GM21619 (cell line): Measurements from ENCODE around the gene BMF.
A peak's percentile ranks its signal among the peaks of the same experiment; 100 is the strongest.

Experiments
- ATAC-seq: cut with Tn5 transposase; IDR thresholded peaks from one replicate; pipeline ENCODE4 v1.9.1; 2021; ENCODE audit not compliant: unreplicated experiment

BMF gene

DNA sequence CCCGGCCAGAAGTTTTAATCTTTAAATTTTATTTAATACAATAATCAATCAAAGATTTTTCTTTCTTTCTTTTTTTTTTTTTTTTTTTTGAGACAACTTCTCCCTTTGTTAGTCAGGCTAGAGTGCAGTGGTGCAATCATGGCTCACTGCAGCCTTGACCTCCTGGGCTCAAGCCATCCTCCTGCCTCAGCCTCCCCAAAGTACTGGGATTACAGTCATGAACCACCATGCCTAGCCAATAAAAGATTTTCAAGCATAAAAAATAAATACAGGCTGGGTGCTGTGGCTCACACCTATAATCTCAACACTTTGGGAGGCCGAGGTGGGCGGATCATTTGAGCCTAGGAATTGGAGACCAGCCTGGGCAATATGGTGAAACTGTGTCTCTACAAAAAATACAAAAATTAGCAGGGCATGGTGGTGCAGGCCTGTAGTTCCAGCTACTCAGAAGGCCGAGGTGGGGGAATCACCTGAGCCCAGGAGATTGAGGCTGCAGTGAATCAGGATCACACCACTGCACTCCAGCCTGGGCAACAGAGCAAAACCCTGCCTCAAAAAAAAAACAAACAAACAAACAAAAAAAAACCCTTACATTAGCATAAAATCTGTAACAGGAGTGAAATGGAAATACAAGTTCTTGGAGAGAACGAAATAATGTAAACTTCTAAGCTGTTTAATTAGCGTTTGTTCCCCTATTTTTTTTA lies 40.6 kb downstream of the BMF start:
- ATAC-seq = no peak

DNA sequence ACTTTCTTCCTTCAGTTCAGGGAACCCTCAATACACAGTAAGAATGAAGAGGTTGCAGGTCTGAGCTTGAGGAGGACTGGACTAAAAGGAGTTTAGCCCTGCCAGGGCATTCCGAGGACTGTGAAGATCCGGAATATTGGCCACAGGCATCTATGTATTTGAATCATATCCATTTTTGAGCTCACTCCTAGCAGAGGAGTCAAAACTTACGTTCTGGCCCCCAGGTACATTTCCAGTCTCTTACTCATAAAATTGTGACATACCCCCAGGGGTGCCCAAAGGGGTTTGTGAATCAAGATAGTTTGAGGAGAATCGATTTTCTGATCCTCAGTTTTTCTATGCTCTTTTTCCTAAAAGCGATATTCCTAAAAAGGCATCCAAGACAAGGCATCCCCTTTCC lies 42.1 kb downstream of the BMF start:
- ATAC-seq = no peak

DNA sequence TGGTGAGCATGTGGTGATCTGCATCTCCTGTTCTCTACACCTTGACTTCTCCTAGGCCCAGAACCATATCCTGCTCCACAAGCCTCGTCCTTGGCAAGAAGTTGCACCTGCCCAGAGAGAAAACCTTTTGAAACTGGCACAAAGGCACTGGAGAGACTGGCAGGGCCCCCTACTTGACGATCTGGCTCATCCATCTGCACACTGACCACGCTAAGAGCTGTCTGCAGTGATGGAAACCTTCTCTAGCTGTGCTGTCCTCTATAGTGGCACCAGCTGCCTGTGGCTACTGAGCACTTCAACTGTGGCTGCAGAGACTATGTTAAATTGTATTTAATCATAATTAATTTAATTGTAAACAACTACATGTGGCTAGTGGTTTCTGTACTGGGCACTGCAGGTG lies 43.5 kb downstream of the BMF start:
- ATAC-seq = no peak

DNA sequence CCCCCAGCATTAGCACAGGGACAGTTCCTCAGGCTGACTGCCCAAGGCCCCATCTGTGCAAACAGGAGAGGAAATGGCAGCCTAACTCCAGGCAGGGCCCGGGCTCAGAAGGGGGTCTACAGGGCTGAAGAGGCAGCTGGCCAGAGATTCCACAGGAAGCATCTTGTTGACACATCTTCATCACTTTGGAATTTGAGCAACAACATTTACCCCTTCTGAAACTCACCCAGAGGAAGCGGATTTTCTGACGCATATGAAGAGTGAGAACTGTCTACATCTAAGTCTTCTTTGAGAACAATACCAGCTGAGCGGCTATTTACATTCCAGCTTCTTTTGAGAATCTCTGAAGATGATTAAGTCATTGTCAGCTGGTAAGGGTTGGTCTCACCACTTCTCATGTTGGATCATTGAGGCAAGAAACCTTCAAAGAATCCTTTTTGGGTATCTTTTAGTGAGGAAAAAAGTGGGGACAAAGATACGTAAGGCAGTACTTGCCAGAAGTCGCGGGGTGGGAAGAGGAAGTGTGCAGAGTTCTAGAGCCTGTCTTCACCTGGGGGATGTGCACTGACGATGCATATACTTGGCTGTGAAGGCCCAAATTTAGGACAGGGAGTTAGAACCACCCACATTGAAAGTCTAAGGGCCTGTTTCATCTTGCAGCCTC lies 44.3 kb downstream of the BMF start:
- ATAC-seq = peak; percentile 41

DNA sequence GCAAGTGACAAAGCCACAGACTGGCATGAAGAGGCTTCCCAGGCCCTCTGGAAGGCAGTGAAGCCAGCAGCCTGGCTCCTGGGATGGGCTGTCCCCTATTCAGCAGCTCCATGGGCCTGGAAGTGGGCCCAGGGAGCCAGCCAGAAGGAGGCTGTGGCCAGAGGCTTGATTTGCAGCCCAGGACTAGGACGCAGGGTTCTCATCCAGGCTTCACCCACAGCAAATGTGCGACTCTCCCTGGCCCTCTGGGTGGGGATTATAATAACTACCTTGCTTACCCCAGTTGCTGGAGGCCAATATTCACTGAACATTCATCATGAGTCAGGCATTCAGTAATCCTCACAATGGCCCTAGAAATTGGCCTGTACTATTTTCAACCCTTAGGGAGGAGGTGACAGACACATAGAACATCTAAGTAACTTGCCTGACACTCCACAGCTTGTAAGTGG lies 45.1 kb downstream of the BMF start:
- no peak for ATAC-seq

DNA sequence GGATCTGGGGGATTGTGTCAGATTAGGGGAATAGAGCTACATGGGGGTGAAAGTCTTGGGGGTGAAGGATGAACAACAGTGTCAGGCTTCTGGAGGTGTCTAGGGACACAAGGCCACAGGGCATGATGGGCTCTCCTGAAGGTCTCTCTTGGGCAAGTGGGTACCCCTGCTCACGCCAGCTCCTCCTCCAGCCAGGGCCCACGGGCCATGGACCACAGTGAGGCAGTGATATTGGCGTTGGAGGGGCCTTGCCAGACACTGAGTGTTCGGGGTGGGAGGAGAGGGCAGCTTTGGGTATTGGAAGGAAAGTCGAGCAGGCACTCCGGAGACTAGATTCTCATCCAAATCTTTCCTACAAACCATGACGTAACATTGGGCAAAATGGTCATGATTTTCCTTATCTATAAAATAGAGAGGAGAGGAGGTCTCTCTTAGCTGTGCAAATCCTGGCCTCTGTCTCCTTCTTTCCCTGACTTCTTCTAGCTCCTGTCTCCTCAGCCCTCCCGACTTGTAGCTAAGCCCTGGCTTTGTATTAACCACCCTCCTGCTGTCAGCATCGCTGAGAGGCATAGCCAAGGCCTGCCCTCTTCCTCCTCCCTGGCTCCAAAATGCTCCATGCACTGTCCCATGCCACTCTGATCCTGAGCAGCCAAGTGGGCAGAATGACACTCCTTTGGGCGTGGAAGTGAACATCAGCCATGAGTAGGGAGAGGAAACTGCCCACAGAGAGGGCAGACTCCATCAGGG lies 45.7 kb downstream of the BMF start:
- ATAC-seq = no peak

DNA sequence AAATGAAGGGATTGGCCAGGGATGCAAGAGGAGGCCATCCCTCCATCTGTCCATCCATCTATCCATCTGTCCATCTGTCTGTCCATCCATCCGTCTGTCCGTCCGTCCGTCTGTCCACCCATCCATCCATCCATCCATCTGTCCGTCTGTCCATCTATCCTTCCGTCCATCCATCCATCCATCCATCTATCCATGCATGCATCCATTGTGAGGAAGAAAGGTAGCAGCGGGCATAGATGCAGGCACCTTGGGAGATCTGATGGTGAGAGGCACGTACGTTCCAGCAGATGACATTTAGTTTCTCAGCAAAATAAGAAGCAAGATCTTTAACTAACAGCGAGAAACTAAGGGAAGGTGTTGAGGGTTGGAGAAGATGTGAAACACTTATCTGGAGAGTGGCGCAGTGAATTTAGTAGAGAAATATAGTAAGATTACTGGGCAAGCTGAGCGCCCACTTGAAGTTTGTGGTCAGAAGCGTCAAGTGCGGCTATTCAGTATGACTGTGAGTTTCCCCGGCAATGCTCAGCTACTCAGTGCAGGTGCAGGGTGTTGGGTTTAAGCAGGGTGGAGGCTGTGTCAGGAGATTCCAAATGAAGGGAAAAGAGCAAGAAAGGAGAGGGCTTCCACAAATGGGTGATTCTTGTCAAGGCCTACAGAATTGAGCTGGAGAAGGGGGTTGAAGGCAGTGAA lies 47.3 kb downstream of the BMF start:
- ATAC-seq = no peak

DNA sequence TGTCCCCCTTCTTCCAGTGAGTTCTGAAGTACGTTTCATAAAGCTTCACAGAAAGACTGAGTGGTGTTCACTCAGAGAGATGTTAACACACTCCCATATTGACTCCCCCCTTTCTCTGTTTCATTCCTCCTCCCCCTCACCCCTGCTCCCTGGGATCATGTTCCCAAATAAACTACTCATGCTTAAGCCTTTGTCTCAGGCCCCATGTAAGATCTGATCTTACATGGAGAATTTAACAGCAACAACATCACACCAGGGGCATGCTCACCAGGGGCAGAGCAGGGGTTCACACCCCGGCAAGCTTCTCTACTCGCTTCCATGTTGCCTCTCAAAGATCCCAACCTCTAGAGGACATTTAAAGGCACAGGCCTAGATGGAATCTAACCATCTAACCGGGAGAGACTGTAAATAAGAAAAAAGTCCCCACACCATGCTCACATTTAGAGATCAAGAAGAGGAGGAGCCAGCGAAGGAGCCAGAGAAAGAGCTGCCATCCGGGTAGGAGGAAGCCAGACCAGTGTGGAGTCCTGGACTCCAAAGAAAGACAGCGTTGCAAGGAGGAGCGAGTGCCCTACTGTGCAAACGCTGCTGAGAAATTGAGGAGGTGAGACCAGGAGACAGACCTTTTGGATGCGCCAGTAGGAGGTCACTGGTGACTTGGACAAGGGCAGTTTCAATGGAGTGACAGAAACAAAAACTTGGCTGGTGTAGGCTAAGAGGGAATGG lies 48.3 kb downstream of the BMF start:
- no peak for ATAC-seq

DNA sequence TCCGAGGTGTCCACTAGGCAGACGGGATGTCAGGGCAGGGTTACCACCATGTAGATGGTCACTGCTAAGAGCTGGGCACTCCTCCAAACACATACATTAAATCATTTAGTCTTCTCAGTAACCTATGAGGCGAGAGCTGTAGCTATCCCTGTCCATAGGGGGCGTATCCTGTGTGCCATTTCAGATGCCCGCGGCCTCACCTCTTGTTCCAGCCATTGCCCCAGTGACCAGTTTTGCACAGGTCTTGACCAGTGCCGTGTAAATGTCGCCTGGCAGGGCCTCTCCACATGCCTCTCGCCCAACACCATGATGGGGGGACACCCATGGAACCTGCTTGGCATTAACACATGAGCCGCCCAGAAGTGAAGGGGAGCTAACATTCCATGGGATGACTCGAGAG lies 48.9 kb downstream of the BMF start:
- no peak for ATAC-seq

DNA sequence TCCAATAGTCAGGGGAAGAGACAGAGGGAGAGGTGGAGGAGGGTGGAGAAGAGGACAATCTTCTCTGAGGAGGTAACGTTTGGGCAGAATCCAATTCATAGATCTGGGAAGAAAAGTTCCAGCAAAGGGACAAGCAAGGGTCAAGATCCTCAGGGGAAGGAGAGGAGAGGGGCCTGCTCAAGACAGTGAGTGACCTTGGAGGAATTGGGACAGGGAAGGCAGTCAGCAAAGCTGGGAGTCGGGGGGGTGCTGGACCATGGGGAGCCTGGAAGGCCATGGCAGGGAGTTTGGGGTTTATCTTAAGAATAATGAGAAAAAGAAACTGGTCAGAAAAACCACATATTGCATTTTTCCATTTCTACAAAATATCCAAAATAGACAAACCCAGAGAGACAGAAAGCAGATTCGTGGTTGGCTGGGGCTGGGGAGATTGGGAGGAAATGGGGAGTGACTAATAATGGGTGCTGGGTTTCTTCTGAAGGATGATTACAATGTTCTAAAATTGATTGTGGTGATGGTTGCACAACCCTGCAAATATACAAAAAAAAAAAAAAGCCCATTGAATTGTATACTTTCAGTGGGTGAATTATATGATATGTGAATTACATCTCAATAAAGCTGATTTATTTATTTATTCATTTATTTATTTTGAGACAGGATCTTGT lies 50.1 kb downstream of the BMF start:
- no peak for ATAC-seq

DNA sequence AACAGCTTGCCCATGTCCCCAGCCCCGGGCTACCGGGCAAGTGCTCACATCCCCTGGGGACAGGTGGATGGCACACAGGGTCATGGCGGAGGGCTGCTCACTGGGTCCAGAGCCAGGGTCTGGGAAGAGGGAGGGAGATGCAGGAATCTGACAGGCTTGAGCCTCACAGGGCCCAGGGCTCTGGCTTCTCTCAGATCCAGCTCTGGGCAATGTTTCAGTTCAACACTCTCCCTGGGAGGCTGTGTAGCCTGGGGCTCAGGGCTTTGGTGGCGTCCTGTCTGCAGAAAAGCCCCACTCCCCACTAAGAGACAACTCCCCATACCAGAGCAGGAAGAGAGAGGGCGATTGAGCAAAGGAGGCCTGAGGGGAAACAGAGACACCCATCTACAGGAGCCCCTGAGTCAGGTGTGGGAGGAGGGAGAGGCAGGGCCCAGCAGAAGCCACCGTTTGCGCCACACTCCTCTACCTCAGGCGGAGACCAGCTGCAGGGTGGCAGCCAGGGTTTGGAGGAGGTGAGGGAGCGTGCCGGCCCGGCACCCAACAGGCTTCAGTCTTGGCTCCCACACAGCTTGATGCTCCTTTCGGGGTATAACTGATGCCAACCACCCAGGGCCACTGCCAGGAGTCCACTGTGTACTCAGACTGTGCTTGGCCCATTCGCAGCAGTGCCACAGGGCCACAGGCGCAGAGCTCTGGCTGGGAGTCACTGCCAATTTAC lies 52.9 kb downstream of the BMF start:
- ATAC-seq = no peak

DNA sequence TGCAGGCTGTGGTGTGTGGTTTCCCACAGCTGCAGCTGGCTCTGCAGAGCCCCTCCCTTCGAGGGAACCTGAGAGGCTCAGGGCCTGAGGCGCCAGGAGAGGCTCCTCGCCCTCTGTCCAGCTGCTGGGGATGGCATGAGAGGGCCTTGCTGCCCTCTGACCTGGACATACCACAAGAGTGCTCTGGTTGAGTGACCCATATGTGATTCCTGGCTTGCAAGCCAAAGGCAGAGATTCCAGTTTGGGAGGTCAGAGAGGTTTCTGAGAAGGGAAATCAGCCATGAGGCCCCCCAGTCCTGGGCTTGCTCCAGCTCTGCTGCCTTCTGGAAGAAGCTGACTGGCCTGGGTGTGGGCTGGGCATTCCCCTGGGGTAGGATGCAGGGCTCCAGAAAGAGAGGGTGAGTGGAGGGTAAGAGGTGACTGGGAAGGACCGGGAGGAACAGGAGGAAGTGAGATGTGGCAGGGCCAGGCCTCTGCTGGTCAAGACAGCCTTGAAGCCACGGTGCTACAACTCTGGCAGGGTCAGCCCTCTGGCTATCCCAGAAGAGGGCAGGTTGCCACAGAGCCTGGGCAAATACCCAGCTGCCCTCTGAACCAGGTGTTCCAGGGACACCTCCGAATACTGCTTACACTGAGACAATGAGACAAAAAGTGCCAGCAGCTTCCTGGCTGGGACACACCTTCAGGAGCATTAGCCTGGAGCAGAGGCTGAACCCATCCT lies 53.7 kb downstream of the BMF start:
- ATAC-seq = peak; percentile 72

DNA sequence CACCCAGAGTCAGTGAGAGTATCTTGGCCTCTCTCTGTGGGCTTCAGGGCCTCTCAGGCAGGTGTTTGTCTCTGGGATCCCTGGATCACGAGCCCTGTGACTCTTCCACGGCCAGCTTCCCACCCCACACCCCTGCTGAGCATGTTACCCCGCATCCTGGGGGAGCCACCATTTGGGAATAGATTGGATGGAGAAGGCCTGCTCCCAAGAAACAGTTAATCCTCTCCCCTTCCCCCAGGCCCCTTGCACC lies 54.1 kb downstream of the BMF start:
- ATAC-seq = peak; percentile 46

DNA sequence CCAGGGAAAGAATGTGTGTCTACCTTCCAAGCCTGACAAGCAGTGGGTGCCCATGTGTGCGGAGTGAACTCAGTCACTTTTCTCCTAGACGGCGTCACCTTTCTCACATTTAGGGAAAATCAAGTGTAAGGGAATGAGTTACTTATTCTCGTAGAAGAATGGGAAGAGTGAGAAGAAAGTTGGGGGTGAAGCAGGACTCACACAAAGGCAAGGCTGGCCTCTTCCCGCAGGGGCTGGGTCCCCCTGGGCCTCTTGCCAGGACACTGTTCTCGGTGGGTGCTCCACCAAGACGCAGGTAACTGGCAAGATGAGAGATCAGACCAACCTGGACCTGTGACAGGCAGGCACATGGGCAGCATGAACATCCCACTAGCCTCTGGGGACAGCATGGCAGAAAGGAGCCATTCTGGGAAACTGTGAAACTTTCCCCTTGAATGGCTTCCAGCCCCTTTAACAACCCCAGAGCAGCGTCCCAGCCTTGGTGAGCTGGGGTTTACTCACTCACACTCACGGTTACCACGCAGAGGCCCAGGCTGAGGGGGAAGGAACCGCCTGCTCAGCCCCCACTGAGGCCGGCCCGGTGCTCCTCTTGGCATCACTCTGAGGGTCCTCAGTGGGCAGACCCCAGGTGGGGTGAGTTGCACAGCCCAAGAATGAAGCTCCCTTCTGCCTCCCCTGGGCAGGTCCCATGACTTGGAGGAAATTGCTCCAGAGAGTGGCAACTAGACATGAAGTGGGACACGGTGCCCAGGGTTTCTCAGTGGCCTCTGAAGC lies 54.7 kb downstream of the BMF start:
- ATAC-seq = peak; percentile 29

DNA sequence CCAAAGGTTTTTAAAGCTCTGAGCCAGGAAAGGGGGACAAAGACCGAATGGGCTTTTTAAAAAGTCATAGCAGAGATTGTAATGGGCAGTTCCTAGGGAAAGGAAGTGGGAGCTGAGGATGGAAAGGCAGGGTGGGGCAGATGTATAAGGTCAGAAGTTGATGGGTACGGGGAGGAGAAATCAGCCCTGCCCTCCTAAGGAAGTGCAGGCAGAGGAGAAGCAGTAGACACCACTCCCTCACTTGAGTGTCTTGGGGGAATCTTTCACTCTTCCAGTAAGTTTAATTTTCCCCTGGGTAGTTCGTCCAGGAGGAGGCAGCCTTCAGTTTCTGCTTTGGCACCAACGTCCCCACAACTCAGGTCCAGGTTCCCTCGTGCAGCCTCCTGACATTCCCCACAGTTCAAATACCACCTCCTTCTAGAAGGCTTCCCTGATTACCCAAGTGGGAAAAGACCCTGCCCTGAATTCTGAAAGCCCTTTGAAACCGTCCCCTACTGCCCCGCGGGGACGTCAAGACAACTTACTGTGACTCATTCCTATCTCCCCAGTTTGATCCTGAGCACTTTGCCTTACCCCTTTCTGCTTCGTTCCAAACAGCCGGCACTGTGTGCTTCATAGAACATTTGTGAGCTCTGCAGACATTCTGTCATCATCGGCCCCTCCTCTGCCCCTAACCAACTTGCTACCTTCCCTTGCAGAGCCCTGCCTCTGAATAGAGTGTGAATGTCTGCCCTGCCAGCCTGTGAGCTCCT lies 55.4 kb downstream of the BMF start:
- no peak for ATAC-seq

DNA sequence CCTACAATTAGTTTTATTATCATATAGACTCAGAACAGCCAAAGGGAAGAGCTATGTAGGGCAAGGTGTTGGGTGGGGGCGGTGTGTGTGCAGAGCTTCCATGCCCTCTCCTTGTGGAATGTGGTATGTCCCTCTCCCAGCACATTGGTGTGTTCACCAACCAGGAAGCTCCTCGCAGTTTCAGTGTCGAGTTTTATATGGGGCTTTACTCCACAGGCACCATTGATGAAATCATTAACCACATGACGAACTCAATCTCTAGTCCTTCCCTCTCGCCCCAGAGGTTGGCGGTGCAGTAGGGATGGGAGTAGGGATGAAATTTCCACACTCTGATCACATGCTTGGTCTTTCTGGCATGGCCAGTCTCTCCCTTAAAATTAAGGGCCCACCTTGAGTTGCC lies 56.1 kb downstream of the BMF start:
- no peak for ATAC-seq

DNA sequence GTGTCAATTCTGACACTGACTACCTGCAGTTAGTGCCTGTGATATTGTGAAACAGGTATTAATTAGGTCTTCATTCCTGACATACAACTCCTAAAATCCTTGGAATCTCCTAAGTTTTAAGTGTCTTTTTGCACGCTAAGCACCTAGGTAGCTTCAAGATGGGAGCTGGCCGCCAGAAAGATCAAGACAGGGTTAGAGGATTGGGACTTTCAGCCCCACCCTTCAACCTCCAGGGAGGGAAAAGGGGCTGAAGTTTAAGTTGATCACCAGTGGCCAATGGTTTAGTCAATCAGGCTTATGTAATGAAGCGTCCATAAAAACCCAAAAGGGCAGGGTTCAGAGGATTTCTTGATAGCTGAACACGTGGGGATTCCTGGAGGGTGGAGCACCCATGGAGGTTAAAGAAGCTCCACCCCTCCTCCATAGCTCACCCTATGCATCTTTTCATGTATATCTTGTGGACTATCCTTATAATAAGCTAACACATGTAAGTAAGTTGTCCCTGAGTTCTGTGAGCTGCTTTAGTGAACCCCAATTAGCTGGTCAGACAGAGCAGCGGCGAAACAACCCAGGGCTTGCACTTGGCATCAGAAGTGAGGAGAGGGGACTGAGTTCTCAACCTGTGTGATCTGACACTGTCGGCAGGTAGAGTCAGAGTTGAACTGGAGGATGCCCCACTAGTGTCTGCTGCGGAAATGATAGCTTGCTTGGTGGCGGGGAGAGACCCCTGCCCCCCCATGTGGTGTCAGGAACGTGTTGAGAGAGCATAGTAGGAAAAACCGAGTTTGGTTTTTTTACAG lies 56.9 kb downstream of the BMF start:
- ATAC-seq = no peak
